Activated T-cell treated with anti-CD3 and anti-CD28 coated beads for 1 hour (primary cell): Measurements from ENCODE around the gene RAD51B.
A peak's percentile ranks its signal among the peaks of the same experiment; 100 is the strongest.

Experiments
- DNase-seq: peaks from one replicate; pipeline ENCODE4 v3.0.0-alpha.2; 2020; ENCODE audit warnings: low read depth

Gene RAD51B

GRCh38 chr14:68634874-68635595 is 815.5 kb downstream of the RAD51B start:
- DNase-seq, result no peak

GRCh38 chr14:68636597-68636996 is 817.0 kb downstream of the RAD51B start:
- DNase-seq, result no peak

- DNase-seq, result peak; percentile 6
Measured at GRCh38 chr14:68637106-68638021, 817.8 kb downstream of the RAD51B start.

- no peak for DNase-seq
Measured at GRCh38 chr14:68638141-68638999, 818.8 kb downstream of the RAD51B start.

- DNase-seq, result no peak
Measured at GRCh38 chr14:68639000-68639757, 819.6 kb downstream of the RAD51B start.

GRCh38 chr14:68639758-68640574 is 820.4 kb downstream of the RAD51B start:
- no peak for DNase-seq

GRCh38 chr14:68643673-68644072 is 824.1 kb downstream of the RAD51B start:
- no peak for DNase-seq

GRCh38 chr14:68644101-68644500 is 824.5 kb downstream of the RAD51B start:
- DNase-seq, result no peak

GRCh38 chr14:68645371-68645770 is 825.8 kb downstream of the RAD51B start:
- no peak for DNase-seq

GRCh38 chr14:68649476-68650189 is 830.1 kb downstream of the RAD51B start:
- no peak for DNase-seq

- DNase-seq, result no peak
Measured at GRCh38 chr14:68650404-68650994, 830.9 kb downstream of the RAD51B start.

GRCh38 chr14:68651075-68651474 is 831.5 kb downstream of the RAD51B start:
- no peak for DNase-seq

GRCh38 chr14:68651652-68652432 is 832.3 kb downstream of the RAD51B start:
- DNase-seq, result no peak

- DNase-seq, result no peak
Measured at GRCh38 chr14:68652433-68652690, 832.8 kb downstream of the RAD51B start.

- no peak for DNase-seq
Measured at GRCh38 chr14:68653108-68653507, 833.5 kb downstream of the RAD51B start.

- no peak for DNase-seq
Measured at GRCh38 chr14:68653804-68654203, 834.2 kb downstream of the RAD51B start.

GRCh38 chr14:68654471-68654941 is 834.9 kb downstream of the RAD51B start:
- DNase-seq, result no peak

- no peak for DNase-seq
Measured at GRCh38 chr14:68655021-68655831, 835.6 kb downstream of the RAD51B start.
